ENCODE measurements around the gene MEF2C. TPM values are rescaled to one million over a fixed set of nuclear protein-coding genes. Genes with fewer than 3 reads are reported as not detected.

MEF2C gene
- total and polyA plus RNA-seq, 8 donors: 3.0 to 48.1 (median 14.6) TPM

GRCh38 chr5:88670461-88670860 lies 212.5 kb downstream of the MEF2C start:
- Histone ChIP-seq H3K9me3 (peaks cover 0 to 4% (median 0%) of the 10 kb centered on the region in 4 donors), H3K27ac (no peak overlapping the region), H3K36me3 (no peaks in the 10 kb centered on the region), H3K27me3 (peaks cover 35 to 100% (median 91%) of the 10 kb centered on the region in 3 donors), H3K4me1 (peaks cover 13 to 35% (median 34%) of the 10 kb centered on the region in 4 donors), H3K4me3 (no peak overlapping the region)
- WGBS, 5 donors: 54 to 67% (median 63%) methylated on average over 1 of the region's 1 CpG
- TF ChIP-seq EP300 (IDR thresholded peaks at IDR 0.05) (no peak), POLR2A (IDR thresholded peaks at IDR 0.05) (no peak), POLR2AphosphoS5 (IDR thresholded peaks at IDR 0.05) (no peak), CTCF (IDR thresholded peaks at IDR 0.05) (no peak)
- intact Hi-C loops (cut with DNase I; ENCODE audit: low total_unique reads): loop anchor here (10.0 kb wide), 1 partner anchor 536 kb away; no protein-coding TSS in a partner anchor
- no peak for DNase-seq

- Histone ChIP-seq H3K9me3 (peaks cover 0 to 4% (median 0%) of the 10 kb centered on the region in 4 donors), H3K4me3 (no peak overlapping the region), H3K27ac (no peak overlapping the region), H3K36me3 (no peaks in the 10 kb centered on the region), H3K27me3 (peaks cover 38 to 100% (median 91%) of the 10 kb centered on the region in 3 donors), H3K4me1 (peaks cover 4 to 26% (median 24%) of the 10 kb centered on the region in 4 donors)
- intact Hi-C loops (cut with DNase I; ENCODE audit: low total_unique reads): loop anchor here (10.0 kb wide), 1 partner anchor 535 kb away; no protein-coding TSS in a partner anchor
- TF ChIP-seq CTCF (IDR thresholded peaks at IDR 0.05): no peak
- no peak for TF ChIP-seq POLR2A (IDR thresholded peaks at IDR 0.05)
- no peak for TF ChIP-seq POLR2AphosphoS5 (IDR thresholded peaks at IDR 0.05)
- no peak for TF ChIP-seq EP300 (IDR thresholded peaks at IDR 0.05)
- 50 to 55% (median 54%) methylated on average over 3 of the region's 3 CpGs for WGBS, 5 donors
- DNase-seq: no peak
These were observed 213.5 kb downstream of the MEF2C start for GRCh38 chr5:88669371-88670050.

DNA sequence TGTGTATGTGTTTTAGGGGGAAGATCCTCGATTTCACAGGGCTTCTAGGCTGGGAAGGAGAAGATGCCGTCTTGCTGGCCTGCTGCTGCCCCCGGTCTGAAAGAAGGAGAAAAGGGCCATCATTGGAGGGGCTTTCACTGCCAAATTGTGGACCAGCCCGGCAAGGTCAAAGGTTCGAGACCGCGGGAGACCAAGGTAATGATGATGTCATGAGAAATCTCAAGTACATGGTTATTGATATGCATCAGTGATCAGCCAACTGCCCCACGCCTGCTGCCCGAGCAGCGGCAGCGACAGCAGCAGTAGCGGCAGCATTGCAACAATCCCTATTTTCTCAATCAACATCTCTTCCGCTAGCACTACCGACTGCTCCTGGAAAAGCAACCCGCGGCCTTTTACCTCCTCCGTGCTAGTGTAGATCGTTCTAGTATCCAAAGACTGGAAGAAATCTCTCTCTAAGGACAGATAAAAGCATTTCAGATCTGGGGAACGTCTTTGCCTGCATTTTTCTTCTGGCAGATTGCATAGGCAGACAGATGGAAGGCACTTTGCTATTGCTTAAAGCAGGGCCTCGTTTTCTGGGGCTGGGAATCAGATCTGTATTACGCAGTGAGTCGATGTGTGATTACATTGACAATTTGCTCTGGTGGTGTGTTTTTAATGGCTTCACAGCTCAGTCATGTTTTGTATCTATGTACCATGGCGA lies 215.3 kb downstream of the MEF2C start:
- peaks cover 24 to 100% (median 90%) of the 10 kb centered on the region in 3 donors for H3K27me3 ChIP-seq
- no peaks in the 10 kb centered on the region for H3K36me3 ChIP-seq
- peak overlapping the region in 2 of 4 donors; percentile 41 to 43 for H3K4me3 ChIP-seq
- DNase-seq: no peak
- no peak overlapping the region for H3K27ac ChIP-seq
- WGBS, 5 donors: 6 to 11% (median 9%) methylated on average over 23 of the region's 23 CpGs
- TF ChIP-seq EP300 (IDR thresholded peaks at IDR 0.05): no peak
- TF ChIP-seq POLR2AphosphoS5 (IDR thresholded peaks at IDR 0.05): no peak
- TF ChIP-seq POLR2A (IDR thresholded peaks at IDR 0.05): no peak
- TF ChIP-seq CTCF (IDR thresholded peaks at IDR 0.05): no peak
- peaks cover 0 to 17% (median 15%) of the 10 kb centered on the region in 4 donors for H3K4me1 ChIP-seq
- intact Hi-C loops (cut with DNase I; ENCODE audit: low total_unique reads): no loop called here
- peaks cover 0 to 3% (median under 1%) of the 10 kb centered on the region in 4 donors for H3K9me3 ChIP-seq

Small RNA genes within 50 kb of the gene (small RNA-seq; reads per million reads assigned to genes)
- 0 reads per million in 4 donors for gene AC008525.2

Measured in stomach (tissue), 9 donors.